ENCODE results near the gene WNT3A.

The WNT3A gene

GRCh38 chr1:228034954-228035837 is 28.4 kb downstream of the WNT3A start:
- DNase-seq: no peak

DNA sequence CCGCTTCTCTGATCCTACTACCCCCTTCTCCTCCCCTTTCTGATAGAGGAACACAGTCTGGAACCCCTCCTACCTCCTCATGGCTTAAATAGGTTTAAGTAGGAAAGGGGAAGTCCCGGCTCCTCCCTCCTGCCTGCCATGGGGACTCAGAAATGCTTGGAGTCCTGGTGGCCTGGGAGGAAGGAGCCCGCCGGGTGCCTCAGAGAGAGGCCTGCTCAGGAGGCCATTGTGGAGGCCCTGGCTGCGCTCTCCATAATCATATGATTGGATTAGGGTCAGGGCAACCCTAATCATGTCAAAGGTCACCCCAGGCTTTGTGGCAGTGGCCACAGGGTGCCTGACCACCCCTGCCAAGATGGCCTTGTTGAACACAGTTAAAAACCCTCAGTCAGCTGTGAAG is 29.0 kb downstream of the WNT3A start:
- no peak for DNase-seq

GRCh38 chr1:228036701-228037231 is 30.0 kb downstream of the WNT3A start:
- DNase-seq: no peak

GRCh38 chr1:228037401-228038386 is 30.9 kb downstream of the WNT3A start:
- DNase-seq: peak; percentile 15

GRCh38 chr1:228038387-228039005 is 31.7 kb downstream of the WNT3A start:
- DNase-seq: no peak

GRCh38 chr1:228039006-228039903 is 32.5 kb downstream of the WNT3A start:
- no peak for DNase-seq

DNA sequence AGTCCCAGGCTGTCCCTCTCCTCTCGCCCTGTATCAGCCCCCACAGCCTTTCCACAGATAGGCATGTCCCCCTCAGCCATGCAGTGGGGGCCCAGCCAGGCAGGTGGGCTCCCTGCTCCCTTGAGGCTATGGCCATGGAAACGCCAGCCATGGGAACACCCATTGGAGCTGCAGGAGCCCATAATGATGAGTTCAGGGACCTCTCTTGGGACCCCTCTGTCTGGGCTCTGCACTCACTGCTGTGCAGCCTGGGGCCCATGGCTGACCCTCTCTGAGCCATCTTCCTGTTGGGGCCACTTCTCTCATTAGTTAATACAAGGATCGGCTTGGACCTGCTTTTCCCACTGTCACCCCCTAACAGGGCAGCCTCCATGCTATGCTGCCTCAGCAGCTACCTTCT is 33.2 kb downstream of the WNT3A start:
- no peak for DNase-seq

- no peak for DNase-seq
Observed at GRCh38 chr1:228041316-228041715, 34.5 kb downstream of the WNT3A start.

DNA sequence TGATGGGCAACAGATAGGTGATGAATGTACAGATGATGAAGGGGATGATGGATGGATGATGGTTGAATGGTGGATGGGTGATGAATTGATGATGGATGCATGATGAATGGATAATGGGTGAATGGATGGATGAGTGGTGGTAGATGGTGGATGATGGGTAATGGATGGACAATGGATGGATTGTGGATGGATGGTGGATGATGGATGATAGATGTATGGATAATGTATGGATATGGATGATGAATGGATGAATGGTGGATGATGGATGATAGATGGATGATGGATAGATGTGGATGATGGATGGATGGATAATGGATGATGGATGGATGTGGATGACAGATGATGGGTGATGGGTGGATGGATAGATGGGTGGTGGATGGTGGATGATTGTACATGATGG is 35.7 kb downstream of the WNT3A start:
- DNase-seq: no peak

DNA sequence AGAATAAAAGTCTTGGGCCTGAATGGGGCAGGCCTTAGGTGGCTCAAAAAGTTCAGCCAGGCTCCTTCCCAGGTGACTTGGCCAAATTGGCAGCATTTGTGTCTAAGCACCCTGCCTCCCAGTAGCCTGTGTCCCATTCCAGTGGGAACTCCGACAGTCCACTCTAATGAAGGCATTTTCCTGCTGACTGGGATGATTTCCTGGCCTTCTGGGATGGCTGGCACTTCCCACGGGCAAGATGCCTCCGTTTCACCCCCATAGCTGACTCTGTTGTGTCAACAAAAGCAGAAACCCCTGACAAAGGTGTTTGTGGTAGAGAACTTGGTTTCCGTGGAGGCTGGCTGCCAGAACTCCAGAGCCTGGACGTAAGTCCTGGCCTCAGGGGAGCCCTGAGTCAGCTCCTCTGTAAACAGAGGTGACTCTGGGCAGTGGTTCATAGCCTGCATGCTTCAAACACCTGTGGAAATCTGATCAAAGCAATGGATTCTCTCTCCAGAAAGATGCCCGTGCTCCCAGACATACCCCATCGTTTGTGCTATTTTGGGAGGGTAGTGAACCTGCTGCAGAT is 36.6 kb downstream of the WNT3A start:
- no peak for DNase-seq

DNA sequence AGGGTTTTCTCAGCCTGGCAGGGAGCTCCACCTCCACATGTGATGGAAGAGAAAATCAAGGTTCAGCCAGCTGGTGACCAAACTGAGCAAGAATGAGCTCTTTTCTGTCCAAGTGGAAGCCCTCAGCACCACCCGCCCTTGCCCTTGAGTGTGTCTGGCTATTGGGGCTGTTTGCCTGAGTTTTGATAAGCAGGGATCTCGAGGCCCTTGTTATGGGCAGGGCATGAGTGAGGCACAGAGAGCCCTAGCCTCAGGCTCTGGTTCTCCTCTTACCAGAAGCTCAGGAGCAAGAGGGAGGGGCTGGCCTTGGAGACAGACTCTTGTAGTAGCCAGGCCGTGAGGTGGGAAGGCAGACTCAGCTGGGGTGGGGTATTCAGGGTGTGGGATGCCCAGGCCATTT is 38.2 kb downstream of the WNT3A start:
- DNase-seq: no peak

DNA sequence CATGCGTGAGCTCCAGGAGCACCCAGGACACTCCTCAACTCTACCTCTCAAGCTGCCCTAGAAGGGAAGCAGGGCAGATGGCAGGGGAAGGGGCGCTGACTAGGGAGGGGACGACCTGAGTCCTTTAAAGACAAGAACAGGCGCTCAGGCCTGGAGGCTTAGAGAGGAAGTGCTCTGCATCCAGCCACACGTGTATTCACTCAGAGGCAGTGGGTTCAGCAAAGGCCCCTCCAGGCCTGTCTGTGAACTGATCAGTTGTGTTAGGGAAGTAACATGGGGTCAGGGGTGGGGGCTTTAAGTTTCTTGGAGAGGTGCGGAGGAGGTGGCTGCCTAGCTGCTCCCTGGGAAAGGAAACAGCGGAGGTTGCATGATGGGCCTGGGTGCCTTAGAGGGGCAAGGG is 38.6 kb downstream of the WNT3A start:
- no peak for DNase-seq

DNA sequence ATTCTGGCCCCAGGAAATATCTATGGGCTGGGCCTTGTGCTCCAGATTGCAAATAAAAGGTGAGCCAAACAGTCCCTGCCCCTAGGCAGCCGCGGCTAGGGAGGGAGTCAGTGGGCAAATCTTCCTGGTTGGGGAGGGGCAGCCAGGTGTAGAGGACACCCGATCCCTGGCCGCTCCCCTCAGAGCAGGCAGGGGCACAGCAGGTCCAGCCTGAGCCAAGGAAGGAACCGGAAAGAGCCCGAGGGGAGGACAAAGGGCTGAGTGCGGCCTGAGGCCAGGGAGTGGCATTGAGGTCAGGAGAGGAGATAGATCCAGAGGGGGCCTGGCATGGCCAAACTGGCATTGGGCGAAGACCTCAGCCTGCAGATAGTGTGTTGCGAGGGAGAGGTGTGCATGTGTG is 39.1 kb downstream of the WNT3A start:
- DNase-seq: peak; percentile 68

- DNase-seq: no peak
Observed at GRCh38 chr1:228046421-228047182, 39.8 kb downstream of the WNT3A start.

DNA sequence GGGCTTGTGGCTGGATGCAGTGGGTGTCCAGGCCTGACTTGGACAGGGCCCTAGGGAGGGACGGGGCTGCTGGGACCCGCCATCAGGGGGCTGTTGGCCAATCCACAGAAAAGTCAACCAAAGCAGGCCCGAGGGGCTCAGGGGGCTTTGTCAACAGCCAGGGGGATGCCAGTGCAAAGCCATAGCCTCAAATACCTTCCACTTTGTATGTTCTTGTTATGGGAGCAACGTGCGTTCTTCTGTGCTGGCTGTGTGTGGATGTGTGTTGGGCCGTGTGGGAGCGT is 40.3 kb downstream of the WNT3A start:
- DNase-seq: no peak

- DNase-seq: no peak
Observed at GRCh38 chr1:228048120-228048519, 41.3 kb downstream of the WNT3A start.

GRCh38 chr1:228048659-228049298 is 42.0 kb downstream of the WNT3A start:
- no peak for DNase-seq

GRCh38 chr1:228050571-228051231 is 43.9 kb downstream of the WNT3A start:
- no peak for DNase-seq

- DNase-seq: no peak
Observed at GRCh38 chr1:228058172-228058948, 51.6 kb downstream of the WNT3A start.
